Lower leg skin (tissue), 4 donors: ENCODE measurements around the gene UFD1. TPM values are rescaled to one million over a fixed set of nuclear protein-coding genes. Genes with fewer than 3 reads are reported as not detected.

Experiments used
- DNase-seq, 2 donors: peaks; one replicate each; pipeline ENCODE4 v3.0.0-alpha.2; 2019; ENCODE audit warnings: low spot score in 2 of 2
- H3K4me3 ChIP-seq: fragments of 200-600 bp; sonication (generic); 2 replicates; pipeline ENCODE4 v1.5.1; 2017; ENCODE audit warnings: mild to moderate bottlenecking, low read depth; ENCODE audit not compliant: poor library complexity, severe bottlenecking
- CTCF ChIP-seq, 3 donors: fragments of 450-650 bp; IDR thresholded peaks; one replicate each; pipeline ENCODE4 v1.5.1; 2016; ENCODE audit warnings: antibody characterized with exemption in 3 of 3, mild to moderate bottlenecking in 3 of 3, moderate library complexity in 2 of 3
- POLR2A ChIP-seq, 2 donors: fragments of 450-650 bp; IDR thresholded peaks; one replicate each; pipeline ENCODE4 v1.6.1; 2016 to 2017; ENCODE audit warnings: antibody characterized with exemption in 2 of 2, mild to moderate bottlenecking in 1 of 2, moderate library complexity in 1 of 2
- WGBS, 2 donors: methylation state at CpG; one replicate each; pipeline ENCODE4 v1.1.5; 2018; 5-methylcytosine and 5-hydroxymethylcytosine counted together
- intact Hi-C: fragments of 100-400 bp; cut with DNase I; formaldehyde crosslinking; loops from one replicate; pipeline ENCODE4 v1.15.0; 2023; ENCODE audit warnings: low total_unique reads
- total RNA-seq, 4 donors: library from RNA; depleted of rRNA; stranded (reverse); fragments of >200 nt; gene quantifications; one replicate each; pipeline ENCODE4 v1.1.0, GENCODE V29; 2016

The UFD1 gene
- total RNA-seq, 4 donors from 2014 or later: 21.9 to 40.9 (median 34.5) TPM

DNA sequence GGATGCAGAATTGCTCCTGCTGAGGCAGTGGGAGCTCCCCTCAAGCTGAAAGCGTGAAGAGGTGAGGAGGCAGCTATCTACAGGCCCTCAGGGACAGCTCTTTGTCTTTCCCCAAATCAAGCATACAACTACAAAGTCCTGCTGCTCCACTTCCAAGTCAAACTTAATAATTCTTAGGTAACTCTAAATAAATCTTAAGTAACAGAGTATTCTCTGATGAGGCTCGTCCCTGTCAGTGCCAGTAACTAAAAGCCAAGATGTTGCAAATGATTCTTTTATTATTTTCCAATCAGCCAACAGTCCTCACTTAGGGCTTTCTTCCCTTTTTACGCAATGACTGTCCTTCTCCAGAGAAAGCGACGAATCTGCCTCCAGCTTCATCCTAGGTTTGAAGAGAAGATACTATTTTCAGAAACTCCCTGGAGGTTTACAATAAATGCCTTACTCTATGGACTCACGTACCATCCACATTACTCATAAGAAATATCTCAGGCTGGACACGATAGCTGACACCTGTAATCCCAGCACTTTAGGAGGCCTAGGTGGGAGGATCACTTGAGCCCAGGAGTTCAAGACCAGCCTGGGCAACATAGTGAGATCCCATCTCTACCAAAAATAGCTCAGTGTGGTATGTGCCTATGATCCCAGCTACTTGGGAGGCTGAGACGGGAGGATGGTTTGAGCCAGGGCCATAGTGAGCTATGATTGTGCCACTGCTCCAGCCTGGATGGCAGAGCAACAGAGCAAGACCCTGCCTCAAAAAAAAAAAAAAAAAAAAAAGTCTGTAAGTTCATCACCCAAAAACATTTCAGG lies 28.4 kb downstream of the UFD1 start:
- 87 to 89% methylated on average over 8 of the region's 8 CpGs for WGBS, 2 donors
- peak in 1 of 2 donors; percentile 53 for DNase-seq
- TF ChIP-seq CTCF (IDR thresholded peaks at IDR 0.05) (no peak), POLR2A (IDR thresholded peaks at IDR 0.05) (no peak)
- no peak overlapping the region for H3K4me3 ChIP-seq
- intact Hi-C loops: no loop called here

GRCh38 chr22:19449422-19449767 lies 29.6 kb downstream of the UFD1 start:
- no peak overlapping the region for H3K4me3 ChIP-seq
- intact Hi-C loops: no loop called here
- WGBS, 2 donors: 50 to 75% methylated on average over 2 of the region's 2 CpGs
- no peak for DNase-seq
- TF ChIP-seq POLR2A (IDR thresholded peaks at IDR 0.05) (no peak), CTCF (IDR thresholded peaks at IDR 0.05) (no peak)

DNA sequence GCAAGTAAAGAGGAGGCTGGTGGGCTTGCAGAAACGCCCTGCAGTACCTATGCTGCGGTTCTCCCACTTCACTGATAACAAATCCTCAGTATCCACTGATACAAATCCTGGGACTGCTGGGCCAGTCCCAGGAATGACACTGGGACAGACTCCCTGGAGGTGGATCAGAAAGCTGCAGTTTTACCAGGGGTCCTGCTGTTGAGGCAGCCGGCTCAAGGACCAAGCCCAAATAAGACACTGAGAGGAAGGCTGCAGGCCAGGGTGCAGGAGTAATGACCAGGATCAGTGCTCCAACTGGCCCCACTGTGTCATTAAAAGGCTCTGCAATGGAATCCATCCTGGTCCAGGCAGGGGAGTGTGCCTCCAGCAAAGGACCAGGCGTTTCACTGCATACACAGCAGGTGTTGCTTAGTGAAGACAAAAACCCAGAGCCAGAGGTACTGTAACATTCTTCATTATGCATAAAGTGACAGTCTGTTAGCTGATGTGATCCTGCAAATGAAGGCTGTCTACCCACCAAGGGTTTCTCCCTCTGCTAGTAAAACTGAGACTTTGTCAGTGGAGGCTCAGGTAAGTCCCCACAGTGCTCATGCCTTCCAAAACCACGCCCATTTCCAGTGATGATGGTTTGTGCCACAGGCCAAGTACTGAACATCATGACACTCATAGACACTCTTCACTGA lies 30.1 kb downstream of the UFD1 start:
- intact Hi-C loops: no loop called here
- peak in 1 of 2 donors; percentile 81 for DNase-seq
- H3K4me3 ChIP-seq: no peak overlapping the region
- 78 to 82% methylated on average over 5 of the region's 5 CpGs for WGBS, 2 donors
- no peak for TF ChIP-seq POLR2A (IDR thresholded peaks at IDR 0.05)
- no peak for TF ChIP-seq CTCF (IDR thresholded peaks at IDR 0.05)

DNA sequence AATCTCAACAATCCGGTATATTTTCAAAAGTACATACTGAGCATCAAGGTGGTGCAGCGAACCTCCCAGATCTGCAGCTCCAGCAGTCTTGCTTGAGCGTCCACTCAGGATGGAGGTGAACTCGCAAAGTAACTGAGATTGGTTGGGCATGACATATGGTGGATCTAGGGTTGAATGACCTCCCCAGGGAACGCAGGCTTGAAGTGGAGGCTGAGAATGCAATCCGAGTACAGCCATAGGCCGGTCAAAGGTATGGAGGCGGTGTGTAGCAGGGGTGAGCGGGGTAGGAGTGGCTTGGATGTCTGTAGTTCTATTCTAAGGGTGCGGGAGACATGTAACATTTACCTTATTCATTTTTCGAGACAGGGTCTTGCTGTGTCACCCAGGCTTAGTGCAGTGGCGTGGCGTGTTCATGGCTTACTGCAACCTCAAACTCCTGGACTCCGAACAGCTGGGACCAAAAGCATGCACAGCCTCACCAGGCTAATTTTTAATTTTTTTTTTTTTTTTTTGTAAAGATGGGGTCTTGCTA lies 30.9 kb downstream of the UFD1 start:
- intact Hi-C loops: no loop called here
- TF ChIP-seq POLR2A (IDR thresholded peaks at IDR 0.05) (no peak), CTCF (IDR thresholded peaks at IDR 0.05) (no peak)
- DNase-seq: no peak
- H3K4me3 ChIP-seq: peak overlapping the region; percentile 80
- WGBS, 2 donors: 10 to 15% methylated on average over 14 of the region's 14 CpGs

- intact Hi-C loops: no loop called here
- peak; percentile 92 to 98 for DNase-seq
- peak within 1 kb of the TSS; percentile 80 for H3K4me3 ChIP-seq
- TF ChIP-seq CTCF (IDR thresholded peaks at IDR 0.05) (no peak), POLR2A (IDR thresholded peaks at IDR 0.05) (peak in 1 of 2 donors; percentile 35)
- WGBS, 2 donors: 0% methylated on average over 45 to 67 of the region's 92 CpGs
Observed at GRCh38 chr22:19447330-19448075, 31.5 kb downstream of the UFD1 start, which contains the start of gene C22orf39. C22orf39 (minus strand) TSS chr22:19447711; CDS start chr22:19447688, 23 bp downstream.
